NCI-H2171 (cell line): ENCODE results near the gene IRS4.

Source experiments
- DNase-seq: peaks from one replicate; lab custom pipeline; 2025; lab: John Stamatoyannopoulos, UW

Gene IRS4

GRCh38 chrX:108736509-108737479 is at the start of gene IRS4:
IRS4 (minus strand) TSS chrX:108736563.
- DNase-seq: no peak

- no peak for DNase-seq
These were observed 36.2 kb upstream of the IRS4 start for GRCh38 chrX:108772549-108772948.

- no peak for DNase-seq
These were observed 27.2 kb upstream of the IRS4 start for GRCh38 chrX:108763559-108763958.

- DNase-seq: no peak
These were observed 4.0 kb upstream of the IRS4 start for GRCh38 chrX:108740299-108740774.

- no peak for DNase-seq
These were observed 1.4 kb upstream of the IRS4 start for GRCh38 chrX:108737754-108738153.

- no peak for DNase-seq
These were observed 469 bp downstream of the IRS4 start for GRCh38 chrX:108735679-108736508.

GRCh38 chrX:108735091-108735678 is 1.2 kb downstream of the IRS4 start:
- no peak for DNase-seq

GRCh38 chrX:108734426-108734825 is 1.9 kb downstream of the IRS4 start:
- DNase-seq: no peak

GRCh38 chrX:108732630-108733321 is 3.6 kb downstream of the IRS4 start:
- DNase-seq: no peak

GRCh38 chrX:108731153-108731552 is 5.2 kb downstream of the IRS4 start:
- no peak for DNase-seq

GRCh38 chrX:108726748-108727147 is 9.6 kb downstream of the IRS4 start:
- DNase-seq: no peak

GRCh38 chrX:108722561-108722960 is 13.8 kb downstream of the IRS4 start:
- DNase-seq: no peak

- no peak for DNase-seq
These were observed 23.5 kb downstream of the IRS4 start for GRCh38 chrX:108712886-108713285.

- DNase-seq: no peak
These were observed 31.5 kb downstream of the IRS4 start for GRCh38 chrX:108704839-108705238.

GRCh38 chrX:108702530-108702929 is 33.8 kb downstream of the IRS4 start:
- DNase-seq: no peak

GRCh38 chrX:108701633-108702032 is 34.7 kb downstream of the IRS4 start:
- DNase-seq: no peak

- no peak for DNase-seq
These were observed 37.0 kb downstream of the IRS4 start for GRCh38 chrX:108699368-108699767.

GRCh38 chrX:108696690-108697089 is 39.7 kb downstream of the IRS4 start:
- DNase-seq: no peak
